ENCODE measurements around the gene CLINT1.

- TF ChIP-seq CTCF (IDR thresholded peaks at IDR 0.05) (no peak), EP300 (IDR thresholded peaks at IDR 0.05) (no peak)
These were observed 30.0 kb upstream of the CLINT1 start for GRCh38 chr5:157888814-157889532.

Data from upper lobe of left lung (tissue), 4 donors.